Skeletal muscle satellite cell (primary cell): Measurements from ENCODE around the gene CPAMD8. TPM values are rescaled to one million over a fixed set of nuclear protein-coding genes. Genes with fewer than 3 reads are reported as not detected.

ENCODE experiments used
- H3K27me3 ChIP-seq: 2 replicates; pipeline ENCODE4 v1.7.0; 2013; ENCODE audit warnings: low read length; ENCODE audit not compliant: control insufficient read depth, insufficient read depth
- H3K36me3 ChIP-seq: 2 replicates; pipeline ENCODE4 v1.7.0; 2013; ENCODE audit warnings: mild to moderate bottlenecking, control low read depth, low read length; ENCODE audit not compliant: insufficient read depth
- H3K4me1 ChIP-seq: 2 replicates; pipeline ENCODE4 v1.7.0; 2013; ENCODE audit warnings: low read length; ENCODE audit not compliant: control insufficient read depth, insufficient read depth
- H3K4me2 ChIP-seq: 2 replicates; pipeline ENCODE4 v1.7.0; 2013; ENCODE audit warnings: mild to moderate bottlenecking, low read length
- H3K4me3 ChIP-seq: 2 replicates; pipeline ENCODE4 v1.7.0; 2013; ENCODE audit warnings: low read length
- H3K9ac ChIP-seq: 2 replicates; pipeline ENCODE4 v1.7.0; 2013; ENCODE audit warnings: mild to moderate bottlenecking, low read depth, low read length, moderate library complexity
- H3K9me3 ChIP-seq: replicated peaks from 2 replicates; pipeline ENCODE4 v1.7.0; 2013; ENCODE audit warnings: mild to moderate bottlenecking, control low read depth, low read length
- total RNA-seq: library from RNA; depleted of rRNA; stranded (reverse); fragments of >200 nt; gene quantifications from 2 replicates; pipeline ENCODE4 v1.2.3, GENCODE V29; 2012; rRNA removed

CPAMD8 gene
- 0.51 and 0.66 TPM in 2 replicates for total RNA-seq

GRCh38 chr19:17026706-17027534 is at the start of gene CPAMD8:
TSS of gene CPAMD8 (minus strand) at chr19:17026810. CDS start at chr19:17026642, 168 bp downstream.
- H3K4me2 ChIP-seq: no peak within 1 kb of the TSS
- no peak within 1 kb of the TSS for H3K9ac ChIP-seq
- peaks cover 50% of the 10 kb centered on the region for H3K27me3 ChIP-seq
- no peaks in the 10 kb centered on the region for H3K36me3 ChIP-seq
- no peak within 1 kb of the TSS for H3K4me3 ChIP-seq
- H3K4me1 ChIP-seq: no peaks in the 10 kb centered on the region
- peaks cover 7% of the 10 kb centered on the region for H3K9me3 ChIP-seq

- Histone ChIP-seq H3K9me3 (no peaks in the 10 kb centered on the region), H3K4me2 (peak overlapping the region; percentile 95), H3K4me3 (peak overlapping the region; percentile 91), H3K9ac (peak overlapping the region; percentile 96), H3K27me3 (no peaks in the 10 kb centered on the region), H3K4me1 (peaks cover 50% of the 10 kb centered on the region), H3K36me3 (peaks cover 18% of the 10 kb centered on the region)
Measured at GRCh38 chr19:17075864-17076542, 49.4 kb upstream of the CPAMD8 start.

GRCh38 chr19:17075035-17075863 is 48.6 kb upstream of the CPAMD8 start, which contains the start of the genes HAUS8 and MYO9B:
TSS of gene HAUS8 (minus strand) at chr19:17075452. CDS start at chr19:17075422, 30 bp downstream.
TSS of gene MYO9B (plus strand) at chr19:17075777. CDS start at chr19:17101718, 25,941 bp downstream.
- H3K36me3 ChIP-seq: peaks cover 21% of the 10 kb centered on the region
- H3K9me3 ChIP-seq: no peaks in the 10 kb centered on the region
- peaks cover 45% of the 10 kb centered on the region for H3K4me1 ChIP-seq
- H3K27me3 ChIP-seq: no peaks in the 10 kb centered on the region
- H3K4me3 ChIP-seq: peak within 1 kb of the TSS; percentile 96
- H3K4me2 ChIP-seq: peak within 1 kb of the TSS; percentile 95
- H3K9ac ChIP-seq: peak within 1 kb of the TSS; percentile 96

- Histone ChIP-seq H3K4me1 (peaks cover 42% of the 10 kb centered on the region), H3K9me3 (no peaks in the 10 kb centered on the region), H3K9ac (peak overlapping the region; percentile 85), H3K4me3 (peak overlapping the region; percentile 96), H3K27me3 (no peaks in the 10 kb centered on the region), H3K4me2 (peak overlapping the region; percentile 95), H3K36me3 (peaks cover 21% of the 10 kb centered on the region)
Measured at GRCh38 chr19:17074634-17075034, 48.0 kb upstream of the CPAMD8 start.

- H3K36me3 ChIP-seq: peaks cover 22% of the 10 kb centered on the region
- peak overlapping the region; percentile 96 for H3K4me3 ChIP-seq
- peaks cover 36% of the 10 kb centered on the region for H3K4me1 ChIP-seq
- no peaks in the 10 kb centered on the region for H3K27me3 ChIP-seq
- H3K4me2 ChIP-seq: peak overlapping the region; percentile 95
- H3K9me3 ChIP-seq: no peaks in the 10 kb centered on the region
- H3K9ac ChIP-seq: peak overlapping the region; percentile 85
Measured at GRCh38 chr19:17073869-17074633, 47.4 kb upstream of the CPAMD8 start.

GRCh38 chr19:17070912-17071311 is 44.3 kb upstream of the CPAMD8 start:
- no peak overlapping the region for H3K4me3 ChIP-seq
- H3K4me1 ChIP-seq: peaks cover 11% of the 10 kb centered on the region
- H3K27me3 ChIP-seq: no peaks in the 10 kb centered on the region
- no peaks in the 10 kb centered on the region for H3K9me3 ChIP-seq
- no peak overlapping the region for H3K9ac ChIP-seq
- H3K36me3 ChIP-seq: peaks cover 20% of the 10 kb centered on the region
- no peak overlapping the region for H3K4me2 ChIP-seq

- no peak overlapping the region for H3K4me3 ChIP-seq
- no peaks in the 10 kb centered on the region for H3K27me3 ChIP-seq
- no peaks in the 10 kb centered on the region for H3K9me3 ChIP-seq
- no peak overlapping the region for H3K9ac ChIP-seq
- no peak overlapping the region for H3K4me2 ChIP-seq
- peaks cover 20% of the 10 kb centered on the region for H3K36me3 ChIP-seq
- peaks cover 11% of the 10 kb centered on the region for H3K4me1 ChIP-seq
Measured at GRCh38 chr19:17070421-17070820, 43.8 kb upstream of the CPAMD8 start.

GRCh38 chr19:17069193-17069592 is 42.6 kb upstream of the CPAMD8 start:
- Histone ChIP-seq H3K4me3 (no peak overlapping the region), H3K4me1 (peaks cover 6% of the 10 kb centered on the region), H3K4me2 (no peak overlapping the region), H3K9me3 (no peaks in the 10 kb centered on the region), H3K9ac (no peak overlapping the region), H3K36me3 (peaks cover 20% of the 10 kb centered on the region), H3K27me3 (no peaks in the 10 kb centered on the region)

- peaks cover 16% of the 10 kb centered on the region for H3K36me3 ChIP-seq
Measured at GRCh38 chr19:17063428-17063827, 36.8 kb upstream of the CPAMD8 start.

GRCh38 chr19:17061691-17062090 is 35.1 kb upstream of the CPAMD8 start:
- no peaks in the 10 kb centered on the region for H3K27me3 ChIP-seq
- H3K36me3 ChIP-seq: peaks cover 25% of the 10 kb centered on the region
- peaks cover 7% of the 10 kb centered on the region for H3K9me3 ChIP-seq
- H3K4me1 ChIP-seq: no peaks in the 10 kb centered on the region
- H3K4me3 ChIP-seq: no peak overlapping the region
- no peak overlapping the region for H3K9ac ChIP-seq
- no peak overlapping the region for H3K4me2 ChIP-seq

More at GRCh38 chr19:17063428-17063827, 36.8 kb upstream of the CPAMD8 start:
- no peaks in the 10 kb centered on the region for H3K27me3 ChIP-seq
- peaks cover 2% of the 10 kb centered on the region for H3K9me3 ChIP-seq
- no peak overlapping the region for H3K9ac ChIP-seq
- H3K4me2 ChIP-seq: no peak overlapping the region
- no peaks in the 10 kb centered on the region for H3K4me1 ChIP-seq
- no peak overlapping the region for H3K4me3 ChIP-seq
